CD8-positive, alpha-beta memory T cell (primary cell): ENCODE results near the gene ESYT2. TPM values are rescaled to one million over a fixed set of nuclear protein-coding genes. Genes with fewer than 3 reads are reported as not detected.

Experiments used
- CTCF ChIA-PET: fragments of 350-600 bp; sonication (Branson Sonifier 250); formaldehyde crosslinking; loops from one replicate; lab custom pipeline; 2021; ENCODE audit warnings: antibody characterized with exemption; lab: Charles Lee
- POLR2A ChIA-PET: fragments of 350-600 bp; sonication (Branson Sonifier 250); formaldehyde crosslinking; loops from one replicate; lab custom pipeline; 2021; ENCODE audit warnings: antibody characterized with exemption; lab: Charles Lee
- DNase-seq, 5 donors: peaks; one replicate each; pipeline versions ENCODE4 v3.0.0 to v3.0.0-alpha.2; 2020 to 2022; ENCODE audit warnings: mixed read lengths in 1 of 5
- H3K27ac ChIP-seq: one replicate; pipeline ENCODE4 v1.7.0; 2013; ENCODE audit warnings: low read depth, mild to moderate bottlenecking, low read length, moderate library complexity
- H3K27me3 ChIP-seq: 2 replicates; pipeline ENCODE4 v1.7.0; 2013; ENCODE audit warnings: low read length, mild to moderate bottlenecking; ENCODE audit not compliant: insufficient read depth, poor library complexity, severe bottlenecking
- H3K36me3 ChIP-seq: 2 replicates; pipeline ENCODE4 v1.7.0; 2013; ENCODE audit warnings: mild to moderate bottlenecking, low read length, moderate library complexity; ENCODE audit not compliant: insufficient read depth
- H3K4me1 ChIP-seq: 2 replicates; pipeline ENCODE4 v1.7.0; 2013; ENCODE audit warnings: mild to moderate bottlenecking, low read length, moderate library complexity; ENCODE audit not compliant: insufficient read depth
- H3K4me3 ChIP-seq: 2 replicates; pipeline ENCODE4 v1.7.0; 2013; ENCODE audit warnings: mild to moderate bottlenecking, low read length
- H3K9me3 ChIP-seq: 2 replicates; pipeline ENCODE4 v1.7.0; 2013; ENCODE audit warnings: mild to moderate bottlenecking, low read length
- H3K27ac Mint-ChIP-seq, 8 donors: one replicate each; pipeline ENCODE4 v1.8.0; 2020 to 2021; ENCODE audit warnings: mixed read lengths in 8 of 8, mild to moderate bottlenecking in 6 of 8, inconsistent platforms in 3 of 8, moderate library complexity in 3 of 8
- H3K27me3 Mint-ChIP-seq, 2 donors: one replicate each; pipeline ENCODE4 v1.8.0; 2020 to 2021; ENCODE audit warnings: mixed read lengths in 2 of 2, mild to moderate bottlenecking in 1 of 2, moderate library complexity in 1 of 2
- H3K36me3 Mint-ChIP-seq, 3 donors: one replicate each; pipeline ENCODE4 v1.8.0; 2020 to 2021; ENCODE audit warnings: mixed read lengths in 3 of 3, inconsistent platforms in 1 of 3, mild to moderate bottlenecking in 1 of 3
- H3K4me1 Mint-ChIP-seq, 3 donors: one replicate each; pipeline ENCODE4 v1.8.0; 2020 to 2021; ENCODE audit warnings: mixed read lengths in 3 of 3, inconsistent platforms in 1 of 3, mild to moderate bottlenecking in 1 of 3
- H3K4me3 Mint-ChIP-seq, 7 donors: one replicate each; pipeline ENCODE4 v1.8.0; 2020 to 2021; ENCODE audit warnings: mixed read lengths in 7 of 7, mild to moderate bottlenecking in 6 of 7, moderate library complexity in 4 of 7, inconsistent platforms in 2 of 7
- H3K9me3 Mint-ChIP-seq, 5 donors: one replicate each; pipeline ENCODE4 v1.8.0; 2020 to 2022; ENCODE audit warnings: mixed read lengths in 5 of 5, mild to moderate bottlenecking in 3 of 5, moderate library complexity in 2 of 5, inconsistent platforms in 1 of 5
- polyA plus RNA-seq: library from polyadenylated mRNA; unstranded; fragments of 300-500 nt; fragmentation: Illumina TruSeq; gene quantifications from one replicate; pipeline ENCODE4 v1.2.3, GENCODE V29; 2021
- total RNA-seq, 2 experiments: library from RNA; stranded (reverse); gene quantifications; one replicate each; pipeline ENCODE4 v1.2.3, GENCODE V29; 2021

ESYT2 gene
- total and polyA plus RNA-seq, 3 experiments from 2014 or later = 55.6 to 99.4 (median 56.1) TPM

DNA sequence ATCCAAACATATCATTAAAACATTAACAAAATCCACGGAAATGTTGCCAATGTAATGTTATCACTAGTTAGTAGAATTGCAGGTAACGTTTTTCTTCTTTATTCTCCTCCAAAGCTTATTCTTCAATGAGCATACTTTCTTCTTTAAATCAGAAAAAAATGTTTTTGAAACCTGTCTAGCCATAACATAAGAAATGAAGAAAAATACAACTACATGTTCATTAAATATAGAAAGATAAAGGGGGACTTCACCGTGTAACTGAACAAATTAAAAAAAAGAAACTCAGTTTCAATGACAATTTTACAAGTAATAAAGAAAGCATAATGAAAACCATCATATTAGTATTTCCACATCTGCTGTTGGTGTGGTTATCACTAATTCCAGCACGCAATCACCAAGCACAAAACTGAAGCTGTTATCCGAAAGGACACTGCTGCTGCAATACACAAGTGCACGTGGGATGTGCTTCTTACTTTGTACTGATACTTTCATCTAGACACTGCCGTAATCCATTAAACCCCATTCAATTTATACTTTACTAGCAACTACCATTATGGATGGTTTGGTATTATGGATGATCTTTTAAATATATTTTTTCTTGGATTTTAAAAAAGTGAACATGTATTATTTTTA lies 9.6 kb downstream of the ESYT2 start:
- H3K4me3 Mint-ChIP-seq = peak overlapping the region in 6 of 7 donors; percentile 55 to 93 (median 86)
- Histone ChIP-seq H3K9me3 (no peaks in the 10 kb centered on the region), H3K27ac (peak overlapping the region; percentile 78), H3K27me3 (no peaks in the 10 kb centered on the region), H3K4me3 (no peak overlapping the region), H3K36me3 (no peaks in the 10 kb centered on the region), H3K4me1 (peaks cover 95% of the 10 kb centered on the region)
- peaks cover 0 to 4% of the 10 kb centered on the region in 2 donors for H3K27me3 Mint-ChIP-seq
- DNase-seq = no peak
- peaks cover 0 to 2% (median 0%) of the 10 kb centered on the region in 5 donors for H3K9me3 Mint-ChIP-seq
- ChIA-PET POLR2A (interaction anchor here (1.4 to 2.1 kb wide), 2 partner anchors 10 kb away, joined by 3 to 10 read pairs; partner anchors contain the start of gene ESYT2), CTCF (interaction anchor here (1.7 to 1.8 kb wide), 2 partner anchors 9 to 10 kb away, joined by 4 to 8 read pairs; partner anchors contain the start of gene ESYT2)
- H3K4me1 Mint-ChIP-seq = peaks cover 88 to 95% (median 90%) of the 10 kb centered on the region in 3 donors
- peaks cover 2 to 7% (median 2%) of the 10 kb centered on the region in 3 donors for H3K36me3 Mint-ChIP-seq
- H3K27ac Mint-ChIP-seq = peak overlapping the region; percentile 85 to 100 (median 98)

DNA sequence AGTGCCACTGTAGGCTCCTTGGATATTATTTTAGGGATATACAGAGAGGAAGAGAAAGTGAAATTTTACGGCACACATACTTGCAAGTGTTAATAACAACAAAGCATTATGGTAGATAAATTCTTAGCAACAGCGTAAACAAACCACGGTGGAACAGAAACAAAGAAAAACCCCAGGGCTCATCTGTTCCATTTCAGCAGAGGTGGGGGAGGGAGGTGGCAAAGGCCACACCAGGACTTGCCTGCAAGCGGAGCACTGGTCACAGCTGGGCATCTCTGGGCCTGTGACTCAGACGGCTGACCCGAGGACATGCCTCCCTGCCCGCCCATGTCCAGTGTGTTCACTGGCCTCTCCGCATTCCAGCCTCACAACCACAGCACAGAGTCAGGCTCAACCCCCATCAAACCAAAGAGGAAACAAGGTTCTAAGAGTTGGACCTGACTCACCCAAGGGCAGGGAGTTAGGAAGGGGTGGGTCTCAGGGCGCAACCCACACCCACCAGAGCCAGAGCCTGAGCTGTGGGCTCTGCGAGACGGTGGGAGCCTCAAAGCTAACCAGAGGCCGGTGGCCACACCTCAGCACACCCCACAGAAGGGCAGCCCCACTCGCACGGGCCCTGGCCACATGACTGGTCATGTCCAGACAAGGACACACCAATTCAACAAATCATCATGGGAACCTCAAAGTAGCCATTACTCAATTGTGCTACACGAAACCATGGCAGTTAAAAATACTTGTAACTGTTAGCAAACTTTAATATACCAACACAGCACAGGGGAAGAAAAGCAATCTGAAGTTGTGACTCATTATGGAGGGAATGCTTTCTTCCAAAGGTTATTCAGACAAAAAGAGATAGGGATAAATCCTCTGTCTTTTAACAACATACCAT lies 10.7 kb downstream of the ESYT2 start:
- Mint-ChIP-seq H3K9me3 (peaks cover 0 to 2% (median 0%) of the 10 kb centered on the region in 5 donors), H3K36me3 (peaks cover 4 to 12% (median 4%) of the 10 kb centered on the region in 3 donors), H3K27me3 (peaks cover 0 to 4% of the 10 kb centered on the region in 2 donors), H3K4me1 (peaks cover 88 to 94% (median 90%) of the 10 kb centered on the region in 3 donors), H3K27ac (peak overlapping the region; percentile 89 to 100 (median 98)), H3K4me3 (peak overlapping the region; percentile 80 to 93 (median 87))
- Histone ChIP-seq H3K27me3 (no peaks in the 10 kb centered on the region), H3K36me3 (no peaks in the 10 kb centered on the region), H3K4me1 (peaks cover 92% of the 10 kb centered on the region), H3K4me3 (peak overlapping the region; percentile 39), H3K9me3 (no peaks in the 10 kb centered on the region), H3K27ac (peak overlapping the region; percentile 78)
- peak; percentile 56 to 89 (median 84) for DNase-seq
- CTCF ChIA-PET = interaction anchor here (1.7 to 1.8 kb wide), 2 partner anchors 9 to 11 kb away, joined by 4 to 8 read pairs; partner anchors contain the start of gene ESYT2
- POLR2A ChIA-PET = interaction anchor here (1.4 to 2.1 kb wide), 2 partner anchors 9 to 11 kb away, joined by 3 to 10 read pairs; partner anchors contain the start of gene ESYT2

DNA sequence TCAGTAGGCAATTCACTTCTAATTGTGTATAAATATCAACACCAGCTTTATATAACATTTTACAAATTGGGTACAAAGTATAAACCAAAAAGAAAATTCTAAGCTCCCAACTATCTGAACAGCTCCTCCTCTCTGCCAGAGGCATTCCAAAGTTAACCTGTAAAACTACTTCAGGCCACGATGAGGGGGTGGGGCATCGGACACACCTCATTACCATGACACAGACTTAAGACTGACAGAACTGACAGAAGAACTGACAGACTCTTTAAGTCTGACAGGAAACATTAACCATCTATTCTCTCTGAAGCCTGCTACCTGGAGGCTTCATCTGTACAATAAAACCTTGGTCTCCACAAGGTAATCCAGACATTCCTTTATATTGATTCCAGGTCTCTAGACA lies 12.3 kb downstream of the ESYT2 start:
- Histone ChIP-seq H3K9me3 (no peaks in the 10 kb centered on the region), H3K36me3 (no peaks in the 10 kb centered on the region), H3K4me1 (peaks cover 97% of the 10 kb centered on the region), H3K4me3 (peak overlapping the region; percentile 16), H3K27me3 (no peaks in the 10 kb centered on the region), H3K27ac (no peak overlapping the region)
- Mint-ChIP-seq H3K4me3 (peak overlapping the region; percentile 12 to 85 (median 63)), H3K4me1 (peaks cover 96 to 100% (median 99%) of the 10 kb centered on the region in 3 donors), H3K36me3 (peaks cover 4 to 12% (median 6%) of the 10 kb centered on the region in 3 donors), H3K27ac (peak overlapping the region; percentile 89 to 100 (median 98)), H3K9me3 (peaks cover 0 to 2% (median 0%) of the 10 kb centered on the region in 5 donors), H3K27me3 (peaks cover 0 to 4% of the 10 kb centered on the region in 2 donors)
- POLR2A ChIA-PET = no interaction called here
- CTCF ChIA-PET = interaction anchor here (1.5 kb wide), 1 partner anchor 13 kb away, joined by 5 read pairs; the partner anchor contains the start of gene ESYT2
- peak in 1 of 5 donors; percentile 41 for DNase-seq

DNA sequence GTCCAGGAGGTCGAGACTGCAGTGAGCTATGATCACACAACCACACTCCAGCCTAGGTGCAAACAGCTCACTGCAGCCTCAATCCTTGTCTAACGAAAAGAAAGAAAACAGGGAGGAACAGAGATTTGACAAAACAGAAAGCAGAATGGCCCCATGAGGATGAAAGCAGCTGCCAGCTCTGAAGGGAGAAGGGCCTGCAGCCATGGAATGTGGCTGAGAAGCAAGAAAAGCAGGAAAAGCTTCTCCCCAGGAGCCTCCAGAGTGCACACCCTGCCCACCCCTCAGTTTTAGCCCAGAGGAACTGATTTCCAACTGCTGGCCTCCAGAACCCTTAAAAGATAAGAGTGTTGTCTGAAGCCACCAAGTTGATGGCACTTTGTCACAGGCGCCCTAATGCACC lies 13.0 kb downstream of the ESYT2 start:
- Histone ChIP-seq H3K9me3 (no peaks in the 10 kb centered on the region), H3K4me1 (peaks cover 97% of the 10 kb centered on the region), H3K36me3 (no peaks in the 10 kb centered on the region), H3K27ac (no peak overlapping the region), H3K4me3 (no peak overlapping the region), H3K27me3 (no peaks in the 10 kb centered on the region)
- H3K36me3 Mint-ChIP-seq = peaks cover 4 to 12% (median 8%) of the 10 kb centered on the region in 3 donors
- no peaks in the 10 kb centered on the region for H3K27me3 Mint-ChIP-seq
- ChIA-PET POLR2A (no interaction called here), CTCF (interaction anchor here (1.5 kb wide), 1 partner anchor 13 kb away, joined by 5 read pairs; the partner anchor contains the start of gene ESYT2)
- H3K4me3 Mint-ChIP-seq = peak overlapping the region; percentile 12 to 85 (median 57)
- H3K27ac Mint-ChIP-seq = peak overlapping the region in 7 of 8 donors; percentile 89 to 100 (median 98)
- peaks cover 0 to 2% (median 0%) of the 10 kb centered on the region in 5 donors for H3K9me3 Mint-ChIP-seq
- peaks cover 96 to 100% (median 99%) of the 10 kb centered on the region in 3 donors for H3K4me1 Mint-ChIP-seq
- DNase-seq = no peak

- no peak for DNase-seq
- Mint-ChIP-seq H3K27me3 (no peaks in the 10 kb centered on the region), H3K36me3 (peaks cover 4 to 12% (median 10%) of the 10 kb centered on the region in 3 donors), H3K4me1 (peaks cover 95 to 100% (median 99%) of the 10 kb centered on the region in 3 donors), H3K4me3 (peak overlapping the region in 5 of 7 donors; percentile 5 to 75 (median 65)), H3K27ac (peak overlapping the region; percentile 89 to 100 (median 98)), H3K9me3 (peaks cover 0 to 2% (median 0%) of the 10 kb centered on the region in 5 donors)
- no peak overlapping the region for H3K4me3 ChIP-seq
- POLR2A ChIA-PET = interaction anchor here (1.4 kb wide), 1 partner anchor 12 kb away, joined by 4 read pairs; no protein-coding TSS in a partner anchor
- no peaks in the 10 kb centered on the region for H3K9me3 ChIP-seq
- no peak overlapping the region for H3K27ac ChIP-seq
- H3K36me3 ChIP-seq = no peaks in the 10 kb centered on the region
- H3K27me3 ChIP-seq = no peaks in the 10 kb centered on the region
- CTCF ChIA-PET = interaction anchor here (1.7 kb wide), 1 partner anchor 9 kb away, joined by 9 read pairs; no protein-coding TSS in a partner anchor
- H3K4me1 ChIP-seq = peaks cover 94% of the 10 kb centered on the region
These were observed 13.5 kb downstream of the ESYT2 start for GRCh38 chr7:158815800-158816128.

DNA sequence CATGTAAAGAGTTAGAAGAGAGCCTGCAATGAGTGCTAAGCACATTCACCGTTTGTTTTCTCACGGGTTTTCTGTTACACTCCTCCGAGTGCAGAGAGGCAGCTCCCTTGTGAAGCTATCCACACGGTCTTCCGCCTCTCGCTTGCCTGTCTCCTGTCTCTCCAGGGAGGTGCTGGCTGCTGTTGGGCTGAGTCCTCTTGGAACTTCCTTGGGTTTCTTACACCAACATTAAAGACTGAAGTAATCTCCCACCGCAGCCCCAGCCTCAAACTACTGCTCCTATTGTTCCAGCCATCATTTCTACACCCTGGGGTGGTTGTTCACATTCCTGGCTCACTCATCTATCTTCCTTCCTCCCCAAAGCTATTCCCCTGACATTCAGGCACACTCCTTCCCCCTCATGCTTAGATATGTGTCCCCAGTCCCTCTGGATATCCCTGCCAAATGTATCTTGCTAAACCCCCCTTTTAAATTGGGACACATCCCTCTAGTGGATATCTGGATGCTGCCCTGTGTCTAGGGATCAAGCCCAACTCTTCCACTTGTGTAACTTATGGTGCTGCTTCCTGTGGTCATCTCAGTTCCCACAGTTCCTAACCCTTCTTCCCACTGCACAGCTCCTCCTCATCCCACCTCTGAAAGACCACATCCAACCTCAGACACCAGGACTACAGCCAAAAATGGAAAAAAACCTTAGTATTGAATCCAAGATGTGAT lies 14.1 kb downstream of the ESYT2 start:
- H3K27me3 ChIP-seq = no peaks in the 10 kb centered on the region
- peak overlapping the region; percentile 89 to 100 (median 98) for H3K27ac Mint-ChIP-seq
- no peak overlapping the region for H3K4me3 ChIP-seq
- no peak for DNase-seq
- peak overlapping the region; percentile 37 to 85 (median 65) for H3K4me3 Mint-ChIP-seq
- CTCF ChIA-PET = interaction anchor here (0.7 to 1.7 kb wide), 2 partner anchors 9 to 14 kb away, joined by 3 to 9 read pairs; partner anchors contain the start of gene ESYT2
- peaks cover 5 to 18% (median 14%) of the 10 kb centered on the region in 3 donors for H3K36me3 Mint-ChIP-seq
- H3K27ac ChIP-seq = no peak overlapping the region
- H3K4me1 Mint-ChIP-seq = peaks cover 96 to 100% (median 99%) of the 10 kb centered on the region in 3 donors
- H3K9me3 Mint-ChIP-seq = peaks cover 0 to 2% (median 0%) of the 10 kb centered on the region in 5 donors
- H3K27me3 Mint-ChIP-seq = no peaks in the 10 kb centered on the region
- peaks cover 94% of the 10 kb centered on the region for H3K4me1 ChIP-seq
- POLR2A ChIA-PET = interaction anchor here (1.3 to 1.4 kb wide), 2 partner anchors 9 to 13 kb away, joined by 4 to 5 read pairs; no protein-coding TSS in a partner anchor
- no peaks in the 10 kb centered on the region for H3K36me3 ChIP-seq
- no peaks in the 10 kb centered on the region for H3K9me3 ChIP-seq
